B cell (primary cell): ENCODE measurements around the gene NFYC.
A peak's percentile ranks its signal among the peaks of the same experiment; 100 is the strongest.

Source experiments
- CTCF ChIP-seq: fragments of 200-600 bp; IDR thresholded peaks from one replicate; pipeline ENCODE4 v1.8.0; 2022; ENCODE audit warnings: antibody characterized with exemption, mild to moderate bottlenecking
- EZH2 ChIP-seq: IDR thresholded peaks from 2 replicates; pipeline ENCODE4 v1.6.1; 2012; ENCODE audit warnings: borderline replicate concordance, low read depth, mild to moderate bottlenecking, moderate library complexity, low read length; ENCODE audit not compliant: insufficient read depth, poor library complexity, severe bottlenecking

GRCh38 chr1:40774266-40774998 lies 82.9 kb downstream of the NFYC start:
- TF ChIP-seq EZH2 = no peak
- peak; percentile 85 for TF ChIP-seq CTCF
